HAP-1 (cell line): Measurements from ENCODE around the gene TBC1D19.

Experiments
- DNase-seq, 2 experiments: peaks; one replicate each; pipeline ENCODE4 v3.0.0-alpha.2; 2016 to 2020; ENCODE audit warnings: low spot score in 2 of 2
- H3K27me3 ChIP-seq: fragments of 250-450 bp; sonication (Bioruptor Pico); 2 replicates; pipeline ENCODE4 v1.5.1; 2020; ENCODE audit warnings: low read depth, mild to moderate bottlenecking, moderate library complexity
- H3K36me3 ChIP-seq: fragments of 250-450 bp; sonication (Bioruptor Pico); replicated peaks from 2 replicates; pipeline ENCODE4 v1.5.1; 2020; ENCODE audit warnings: mild to moderate bottlenecking
- H3K4me1 ChIP-seq: fragments of 250-450 bp; sonication (Bioruptor Pico); 2 replicates; pipeline ENCODE4 v1.5.1; 2020; ENCODE audit warnings: mild to moderate bottlenecking
- H3K4me3 ChIP-seq: fragments of 250-450 bp; sonication (Bioruptor Pico); 2 replicates; pipeline ENCODE4 v1.5.1; 2020; ENCODE audit warnings: mild to moderate bottlenecking, moderate library complexity
- H3K9me3 ChIP-seq: fragments of 250-450 bp; sonication (Bioruptor Pico); 2 replicates; pipeline ENCODE4 v1.5.1; 2020; ENCODE audit warnings: mild to moderate bottlenecking, moderate library complexity
- in situ Hi-C: fragments of 300-500 bp; cut with MboI; formaldehyde crosslinking; loops from 3 replicates; pipeline ENCODE4 v1.14.3; 2020; ENCODE audit warnings: low sequenced_read_pairs, inconsistent platforms, mixed read lengths

TBC1D19 gene

GRCh38 chr4:26788341-26788733, 204.5 kb downstream of the TBC1D19 start:
- DNase-seq, result no peak
- H3K27me3 ChIP-seq, result no peaks in the 10 kb centered on the region
- no peak overlapping the region for H3K4me3 ChIP-seq
- H3K36me3 ChIP-seq, result no peaks in the 10 kb centered on the region
- no peaks in the 10 kb centered on the region for H3K4me1 ChIP-seq
- in situ Hi-C loops, result no loop called here
- no peaks in the 10 kb centered on the region for H3K9me3 ChIP-seq

- Histone ChIP-seq H3K9me3 (no peaks in the 10 kb centered on the region), H3K4me3 (no peak overlapping the region), H3K27me3 (no peaks in the 10 kb centered on the region), H3K36me3 (no peaks in the 10 kb centered on the region), H3K4me1 (no peaks in the 10 kb centered on the region)
- in situ Hi-C loops, result no loop called here
- no peak for DNase-seq
Measured at GRCh38 chr4:26789208-26789607, 205.3 kb downstream of the TBC1D19 start.

GRCh38 chr4:26791346-26791745, 207.5 kb downstream of the TBC1D19 start:
- Histone ChIP-seq H3K27me3 (no peaks in the 10 kb centered on the region), H3K4me1 (no peaks in the 10 kb centered on the region), H3K9me3 (no peaks in the 10 kb centered on the region), H3K4me3 (no peak overlapping the region), H3K36me3 (no peaks in the 10 kb centered on the region)
- no peak for DNase-seq
- in situ Hi-C loops, result no loop called here

- Histone ChIP-seq H3K4me3 (no peak overlapping the region), H3K36me3 (no peaks in the 10 kb centered on the region), H3K4me1 (no peaks in the 10 kb centered on the region), H3K9me3 (no peaks in the 10 kb centered on the region), H3K27me3 (no peaks in the 10 kb centered on the region)
- in situ Hi-C loops, result no loop called here
- no peak for DNase-seq
Measured at GRCh38 chr4:26792639-26793038, 208.8 kb downstream of the TBC1D19 start.

GRCh38 chr4:26793735-26794134, 209.9 kb downstream of the TBC1D19 start:
- DNase-seq, result no peak
- no peaks in the 10 kb centered on the region for H3K9me3 ChIP-seq
- in situ Hi-C loops, result no loop called here

GRCh38 chr4:26796081-26796480, 212.2 kb downstream of the TBC1D19 start:
- DNase-seq, result no peak
- Histone ChIP-seq H3K36me3 (no peaks in the 10 kb centered on the region), H3K9me3 (no peaks in the 10 kb centered on the region), H3K4me3 (no peak overlapping the region), H3K27me3 (no peaks in the 10 kb centered on the region), H3K4me1 (no peaks in the 10 kb centered on the region)
- in situ Hi-C loops, result no loop called here

More at GRCh38 chr4:26793735-26794134, 209.9 kb downstream of the TBC1D19 start:
- Histone ChIP-seq H3K4me3 (no peak overlapping the region), H3K36me3 (no peaks in the 10 kb centered on the region), H3K4me1 (no peaks in the 10 kb centered on the region), H3K27me3 (no peaks in the 10 kb centered on the region)

- no peak for DNase-seq
- H3K9me3 ChIP-seq, result no peaks in the 10 kb centered on the region
- in situ Hi-C loops, result no loop called here
- H3K4me3 ChIP-seq, result no peak overlapping the region
- H3K36me3 ChIP-seq, result no peaks in the 10 kb centered on the region
- no peaks in the 10 kb centered on the region for H3K4me1 ChIP-seq
- H3K27me3 ChIP-seq, result no peaks in the 10 kb centered on the region
Measured at GRCh38 chr4:26802790-26803189, 218.9 kb downstream of the TBC1D19 start.

- Histone ChIP-seq H3K9me3 (no peaks in the 10 kb centered on the region), H3K27me3 (no peaks in the 10 kb centered on the region), H3K36me3 (no peaks in the 10 kb centered on the region), H3K4me1 (no peaks in the 10 kb centered on the region), H3K4me3 (no peak overlapping the region)
- DNase-seq, result peak in 1 of 2 experiments; percentile 16
- in situ Hi-C loops, result no loop called here
Measured at GRCh38 chr4:26803211-26803861, 219.5 kb downstream of the TBC1D19 start.

- no peak for DNase-seq
- Histone ChIP-seq H3K36me3 (no peaks in the 10 kb centered on the region), H3K4me1 (no peaks in the 10 kb centered on the region), H3K4me3 (no peak overlapping the region), H3K27me3 (no peaks in the 10 kb centered on the region), H3K9me3 (no peaks in the 10 kb centered on the region)
- in situ Hi-C loops, result no loop called here
Measured at GRCh38 chr4:26804451-26804850, 220.6 kb downstream of the TBC1D19 start.

GRCh38 chr4:26804925-26805324, 221.0 kb downstream of the TBC1D19 start:
- DNase-seq, result no peak
- H3K27me3 ChIP-seq, result no peaks in the 10 kb centered on the region
- no peaks in the 10 kb centered on the region for H3K9me3 ChIP-seq
- H3K4me3 ChIP-seq, result no peak overlapping the region
- no peaks in the 10 kb centered on the region for H3K4me1 ChIP-seq
- H3K36me3 ChIP-seq, result no peaks in the 10 kb centered on the region
- in situ Hi-C loops, result no loop called here
